HG03469 (cell line): ENCODE data around the gene SLC10A2.

Source experiments
- ATAC-seq: cut with Tn5 transposase; IDR thresholded peaks from one replicate; pipeline ENCODE4 v1.9.1; 2021; ENCODE audit warnings: mild to moderate bottlenecking, moderate library complexity, moderate number of reproducible peaks; ENCODE audit not compliant: unreplicated experiment

SLC10A2 gene

GRCh38 chr13:103055166-103055565 lies 11.1 kb downstream of the SLC10A2 start:
- no peak for ATAC-seq

DNA sequence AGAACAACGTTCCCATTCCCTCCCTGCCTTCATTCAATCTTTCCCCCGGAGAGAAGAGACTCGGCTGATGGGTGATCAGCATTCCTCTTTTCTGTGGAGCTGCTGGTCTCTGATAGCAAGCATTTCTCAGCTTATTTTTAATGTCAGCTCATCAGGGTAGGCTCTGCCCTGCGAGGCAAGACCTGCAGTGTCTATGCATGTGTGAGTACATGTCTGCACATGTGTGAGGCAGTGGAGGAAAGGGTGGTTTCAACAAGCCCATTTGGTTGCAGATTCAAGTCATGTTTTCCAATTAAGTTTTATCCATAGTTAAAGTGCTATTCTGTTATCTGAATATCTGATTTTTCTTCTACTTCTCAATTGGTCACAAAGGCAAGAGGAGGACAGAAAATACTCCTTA lies 19.5 kb downstream of the SLC10A2 start:
- ATAC-seq: no peak

DNA sequence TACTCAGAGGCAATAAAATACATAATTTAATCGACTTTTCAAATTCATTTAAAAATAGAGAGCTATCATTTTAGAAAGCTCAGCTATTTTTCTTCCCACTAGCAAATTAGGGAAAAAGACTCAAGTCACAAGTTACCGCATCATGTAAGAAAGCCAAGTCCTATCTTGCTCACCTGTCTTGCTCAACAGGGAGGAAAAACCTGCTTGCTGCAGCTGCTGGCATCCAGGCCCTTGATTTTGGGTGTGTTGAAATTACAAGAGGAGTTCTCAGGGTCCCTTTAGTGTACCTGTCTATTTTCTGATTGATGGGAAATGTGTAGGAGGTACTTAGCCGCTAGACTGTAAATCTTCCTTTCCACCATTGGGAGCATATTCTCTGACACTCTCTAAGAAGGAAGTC lies 22.2 kb downstream of the SLC10A2 start:
- no peak for ATAC-seq

- no peak for ATAC-seq
These were observed 26.2 kb downstream of the SLC10A2 start for GRCh38 chr13:103040006-103040405.

- ATAC-seq: no peak
These were observed 27.0 kb downstream of the SLC10A2 start for GRCh38 chr13:103039183-103039582.

- no peak for ATAC-seq
These were observed 29.9 kb downstream of the SLC10A2 start for GRCh38 chr13:103036268-103036667.

DNA sequence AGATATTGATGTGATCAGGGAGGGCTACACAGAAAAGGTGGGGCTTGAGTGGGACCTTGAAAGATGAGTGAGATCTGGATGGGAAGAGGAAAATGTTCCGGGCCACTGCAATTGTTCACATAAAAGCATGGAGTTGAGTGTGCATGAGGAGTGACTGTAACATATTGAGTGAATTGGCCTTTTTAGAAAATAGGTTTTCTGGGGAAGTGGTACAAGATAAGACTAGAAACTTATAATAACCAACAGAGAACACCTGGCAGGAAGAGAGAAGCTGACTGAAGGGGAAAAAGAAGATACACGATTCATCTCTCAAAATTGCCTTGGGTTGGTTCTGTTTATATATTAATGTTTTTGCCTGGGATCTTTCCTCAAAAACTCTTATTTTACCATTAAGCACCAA lies 32.2 kb downstream of the SLC10A2 start:
- ATAC-seq: no peak

- peak; percentile 92 for ATAC-seq
These were observed 34.8 kb downstream of the SLC10A2 start for GRCh38 chr13:103031332-103031873.

- no peak for ATAC-seq
These were observed 35.4 kb downstream of the SLC10A2 start for GRCh38 chr13:103030776-103031175.

GRCh38 chr13:103029798-103030197 lies 36.4 kb downstream of the SLC10A2 start:
- ATAC-seq: no peak

- no peak for ATAC-seq
These were observed 43.9 kb downstream of the SLC10A2 start for GRCh38 chr13:103022336-103022735.

DNA sequence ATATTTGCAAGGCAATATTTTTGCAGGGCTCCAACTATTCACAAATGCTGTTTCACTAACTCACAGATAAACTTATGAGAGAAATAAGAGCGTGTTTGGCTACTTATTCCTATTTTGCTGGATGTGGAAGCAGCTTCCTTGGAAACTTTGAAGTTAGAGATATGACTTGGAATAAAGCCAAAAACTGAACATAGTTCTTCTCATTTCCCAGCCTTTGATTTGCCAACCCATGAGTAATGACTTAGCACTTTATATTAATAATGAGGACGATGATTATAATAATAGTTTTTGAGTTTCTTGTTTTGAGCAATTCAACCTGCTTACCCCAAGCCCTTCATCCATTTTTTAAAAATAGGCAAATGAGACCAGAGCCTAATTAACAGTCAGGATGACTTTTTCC lies 47.7 kb downstream of the SLC10A2 start:
- ATAC-seq: no peak

DNA sequence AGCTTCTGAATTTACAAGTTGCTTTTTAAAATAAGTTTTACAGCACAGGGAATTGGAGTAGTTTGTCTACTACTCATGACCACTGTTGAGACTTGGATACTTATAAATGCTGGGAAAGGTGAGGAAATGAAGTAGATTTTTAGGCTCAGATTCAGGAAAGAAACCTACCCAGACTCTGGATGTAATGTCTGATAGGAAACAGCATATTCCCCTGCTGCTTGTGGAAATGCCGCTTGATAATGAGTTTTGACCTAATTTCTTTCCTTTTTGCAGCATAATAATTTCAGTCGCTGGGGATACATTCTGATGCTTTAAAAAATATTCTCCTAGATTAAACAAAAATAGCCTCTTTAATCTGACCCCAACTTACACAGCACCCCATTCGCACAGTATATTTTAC lies 53.6 kb downstream of the SLC10A2 start:
- no peak for ATAC-seq

GRCh38 chr13:103009051-103009840 lies 57.0 kb downstream of the SLC10A2 start:
- no peak for ATAC-seq

DNA sequence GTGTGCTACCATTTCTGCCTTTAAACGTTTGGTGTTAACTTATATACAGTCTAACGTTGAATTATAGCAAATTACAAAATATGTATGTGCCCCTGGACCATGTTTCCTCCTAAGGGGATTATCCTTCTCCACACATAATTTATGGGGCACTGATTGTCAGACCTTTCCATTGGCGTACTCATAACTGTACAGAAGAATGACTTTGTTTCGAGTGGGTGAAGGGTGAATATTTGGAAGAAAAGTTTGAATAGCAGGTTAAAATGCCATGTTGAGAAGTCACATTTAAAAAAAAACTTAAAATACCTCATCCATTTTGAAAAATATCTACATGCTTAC lies 58.8 kb downstream of the SLC10A2 start:
- no peak for ATAC-seq

- peak; percentile 95 for ATAC-seq
These were observed 59.4 kb downstream of the SLC10A2 start for GRCh38 chr13:103006641-103007426.

DNA sequence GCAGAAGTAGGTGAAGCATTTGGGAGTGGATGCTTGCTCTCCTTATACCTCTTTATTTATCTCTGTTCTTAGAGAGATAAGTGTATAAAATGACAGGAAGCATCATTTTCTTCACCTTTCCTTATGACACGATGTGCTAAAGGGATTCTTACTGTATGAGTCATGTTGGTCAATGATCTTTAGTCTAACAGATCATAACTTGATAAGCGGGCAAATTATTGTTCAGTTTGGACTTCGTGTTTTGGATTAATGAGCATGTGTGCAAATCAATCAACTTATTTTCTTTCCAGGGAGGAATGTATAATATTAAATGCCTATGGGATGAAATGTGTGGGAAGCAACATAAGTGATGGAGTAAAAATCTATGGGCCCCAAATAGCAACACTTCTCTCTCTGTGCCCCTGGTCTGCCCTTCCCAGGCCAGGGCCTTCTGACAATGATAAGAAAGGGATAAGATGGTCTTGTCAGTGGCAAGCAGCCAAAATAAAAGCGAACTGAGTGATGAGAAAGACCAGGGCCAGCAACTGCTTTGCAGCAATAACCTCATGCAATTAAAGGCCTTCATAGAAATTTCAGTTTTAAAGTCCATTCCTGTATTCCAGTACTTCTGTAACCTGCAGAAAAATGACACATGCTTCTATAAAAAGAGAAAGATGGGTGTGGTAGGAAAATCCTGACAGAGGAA lies 61.4 kb downstream of the SLC10A2 start:
- no peak for ATAC-seq

DNA sequence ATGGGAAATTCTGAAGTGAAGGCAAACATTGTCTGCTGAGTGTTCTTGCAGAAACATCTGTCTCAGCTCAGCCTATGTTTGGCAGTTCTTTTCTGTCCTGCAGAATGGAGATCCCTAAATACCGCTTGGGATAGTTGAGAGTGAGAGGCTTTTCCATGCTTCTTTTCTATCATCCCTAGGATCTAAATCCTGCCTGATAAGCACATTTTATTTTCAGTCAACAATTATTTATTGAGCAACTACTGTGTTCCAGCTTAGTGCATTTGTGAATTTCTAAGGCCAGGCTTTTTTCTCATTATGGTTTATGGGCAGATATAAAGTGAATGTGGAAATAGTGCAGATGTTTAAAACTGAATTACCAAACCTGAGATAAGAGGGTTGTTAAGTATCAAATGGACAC lies 62.6 kb downstream of the SLC10A2 start:
- ATAC-seq: no peak

DNA sequence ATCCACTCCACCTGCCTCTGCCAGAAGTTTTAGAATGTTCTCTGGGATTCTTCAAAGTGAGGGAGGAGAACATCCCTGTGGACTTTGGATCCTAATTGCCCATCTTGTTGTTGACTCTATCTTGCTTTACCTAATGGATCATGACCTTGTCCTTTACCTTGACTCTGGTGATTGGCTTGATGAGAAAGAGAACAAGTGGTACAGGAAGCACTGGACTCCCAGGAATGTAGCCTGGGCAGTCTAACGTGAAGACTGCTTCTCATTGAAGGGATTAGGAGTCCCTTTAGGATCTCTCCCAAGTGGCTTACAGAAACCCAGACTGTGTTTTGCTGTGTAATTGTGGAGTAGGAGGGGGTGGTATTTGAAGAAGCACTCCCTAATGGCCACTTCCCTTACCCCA lies 63.9 kb downstream of the SLC10A2 start:
- ATAC-seq: no peak

GRCh38 chr13:103000157-103000556 lies 66.1 kb downstream of the SLC10A2 start:
- no peak for ATAC-seq

DNA sequence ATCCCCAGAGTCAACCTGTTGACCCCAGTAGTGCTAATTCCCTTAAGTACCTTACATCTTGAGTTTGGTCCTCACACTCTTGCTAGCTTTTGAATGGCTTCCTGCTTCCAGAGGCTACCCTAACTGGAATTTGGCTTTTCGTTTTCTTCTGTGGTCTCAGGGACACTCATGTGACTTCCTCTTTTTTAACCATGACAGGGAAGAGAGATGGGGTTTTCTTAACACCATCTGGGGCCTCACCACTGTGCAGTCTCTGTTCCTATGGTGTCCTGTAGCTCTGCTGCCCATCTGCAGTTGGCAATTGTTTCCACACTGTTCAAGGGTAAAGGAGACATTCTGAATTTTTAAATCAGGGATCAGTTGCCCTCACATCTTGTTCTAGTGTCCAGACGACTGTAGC lies 66.7 kb downstream of the SLC10A2 start:
- ATAC-seq: no peak
